ENCODE results near the gene COL16A1.

The COL16A1 gene

DNA sequence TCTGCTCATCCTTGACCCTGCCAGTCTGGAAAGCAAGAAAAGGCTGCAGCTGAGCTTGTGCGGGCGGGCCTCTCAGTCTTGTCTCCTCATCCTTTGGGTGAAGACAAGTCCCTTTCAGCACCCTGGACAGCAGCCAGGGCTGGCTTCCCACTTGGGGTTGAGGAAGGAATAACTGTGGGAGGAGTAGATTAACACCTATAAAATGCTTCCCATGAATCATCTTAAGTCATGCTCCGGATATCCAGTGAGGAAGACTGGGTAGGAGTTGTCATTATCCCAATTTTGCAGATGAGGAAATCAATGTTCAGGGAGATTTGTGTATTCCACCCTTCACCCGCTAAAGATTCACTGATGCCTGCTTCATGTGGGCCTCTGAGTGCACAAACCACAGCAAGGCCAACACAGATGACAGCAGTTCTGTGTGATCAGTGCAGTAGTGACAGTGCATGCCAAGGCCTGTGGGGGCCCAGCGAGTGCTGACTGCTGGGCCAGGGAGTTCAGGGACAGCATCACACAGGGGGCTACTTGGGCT, 20.1 kb upstream of the COL16A1 start:
- Histone ChIP-seq H3K36me3 (ENCODE audit: insufficient read depth, low read length) (no peaks in the 10 kb centered on the region), H3K79me2 (ENCODE audit: insufficient read depth, low read length) (no peaks in the 10 kb centered on the region), H3K9ac (ENCODE audit: low read depth, low read length, poor library complexity, severe bottlenecking) (no peak overlapping the region), H4K20me1 (ENCODE audit: insufficient read depth, low read length, poor library complexity, severe bottlenecking) (no peaks in the 10 kb centered on the region), H3K4me2 (ENCODE audit: low read depth, low read length, poor library complexity, severe bottlenecking) (no peak overlapping the region), H3K4me1 (ENCODE audit: insufficient read depth, low read length, poor library complexity, severe bottlenecking) (no peaks in the 10 kb centered on the region), H3K27me3 (ENCODE audit: insufficient read depth, low read length, poor library complexity, severe bottlenecking) (no peaks in the 10 kb centered on the region), H3K9me3 (ENCODE audit: insufficient read depth, low read depth, low read length) (no peaks in the 10 kb centered on the region), H3F3A (ENCODE audit: low read depth) (no peaks in the 10 kb centered on the region), H3K4me3 (ENCODE audit: low read length, poor library complexity, severe bottlenecking) (no peak overlapping the region), H2AFZ (ENCODE audit: low read length) (no peak overlapping the region), H3K9me2 (replicated peaks; ENCODE audit: low read depth, low read length) (no peaks in the 10 kb centered on the region)
- TF ChIP-seq EZH2phosphoT487 (IDR thresholded peaks at IDR 0.05; ENCODE audit: borderline replicate concordance) = no peak
- TF ChIP-seq, protein P1, sequence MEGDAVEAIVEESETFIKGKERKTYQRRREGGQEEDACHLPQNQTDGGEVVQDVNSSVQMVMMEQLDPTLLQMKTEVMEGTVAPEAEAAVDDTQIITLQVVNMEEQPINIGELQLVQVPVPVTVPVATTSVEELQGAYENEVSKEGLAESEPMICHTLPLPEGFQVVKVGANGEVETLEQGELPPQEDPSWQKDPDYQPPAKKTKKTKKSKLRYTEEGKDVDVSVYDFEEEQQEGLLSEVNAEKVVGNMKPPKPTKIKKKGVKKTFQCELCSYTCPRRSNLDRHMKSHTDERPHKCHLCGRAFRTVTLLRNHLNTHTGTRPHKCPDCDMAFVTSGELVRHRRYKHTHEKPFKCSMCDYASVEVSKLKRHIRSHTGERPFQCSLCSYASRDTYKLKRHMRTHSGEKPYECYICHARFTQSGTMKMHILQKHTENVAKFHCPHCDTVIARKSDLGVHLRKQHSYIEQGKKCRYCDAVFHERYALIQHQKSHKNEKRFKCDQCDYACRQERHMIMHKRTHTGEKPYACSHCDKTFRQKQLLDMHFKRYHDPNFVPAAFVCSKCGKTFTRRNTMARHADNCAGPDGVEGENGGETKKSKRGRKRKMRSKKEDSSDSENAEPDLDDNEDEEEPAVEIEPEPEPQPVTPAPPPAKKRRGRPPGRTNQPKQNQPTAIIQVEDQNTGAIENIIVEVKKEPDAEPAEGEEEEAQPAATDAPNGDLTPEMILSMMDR (conservative IDR thresholded peaks at IDR 0.05; ENCODE audit: low read length) = no peak

DNA sequence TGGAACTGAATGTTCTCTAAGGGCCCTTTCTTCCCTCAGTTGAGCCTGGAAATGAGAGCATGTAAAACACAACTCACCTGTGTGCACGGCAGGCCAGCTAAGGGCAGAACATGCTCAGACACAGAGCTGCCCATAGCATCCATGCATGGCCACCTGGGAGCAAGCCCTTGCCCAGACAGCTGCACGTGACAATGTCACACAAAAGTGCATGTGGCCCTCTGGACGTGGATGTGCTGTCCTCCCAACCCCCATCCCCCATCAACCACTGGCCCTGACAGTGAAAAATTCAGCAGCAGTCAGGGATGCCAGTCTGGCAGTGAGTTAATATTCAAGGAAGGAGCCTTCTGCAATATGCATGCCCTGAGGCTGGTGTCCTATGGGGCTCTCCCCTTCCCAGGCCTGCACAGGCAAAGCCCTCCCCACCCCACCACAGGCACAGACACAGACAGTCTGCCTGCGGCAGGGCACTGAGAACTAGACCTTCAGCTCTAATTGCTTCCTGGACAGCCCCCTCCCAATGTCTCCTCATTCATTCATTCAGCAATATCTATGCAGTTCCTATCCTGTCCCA, 14.6 kb upstream of the COL16A1 start:
- Histone ChIP-seq H3F3A (ENCODE audit: low read depth) (no peaks in the 10 kb centered on the region), H4K20me1 (ENCODE audit: insufficient read depth, low read length, poor library complexity, severe bottlenecking) (no peaks in the 10 kb centered on the region), H3K9me2 (replicated peaks; ENCODE audit: low read depth, low read length) (no peaks in the 10 kb centered on the region), H3K9me3 (ENCODE audit: insufficient read depth, low read depth, low read length) (no peaks in the 10 kb centered on the region), H2AFZ (ENCODE audit: low read length) (no peak overlapping the region), H3K27me3 (ENCODE audit: insufficient read depth, low read length, poor library complexity, severe bottlenecking) (no peaks in the 10 kb centered on the region), H3K4me3 (ENCODE audit: low read length, poor library complexity, severe bottlenecking) (no peak overlapping the region), H3K9ac (ENCODE audit: low read depth, low read length, poor library complexity, severe bottlenecking) (no peak overlapping the region), H3K4me2 (ENCODE audit: low read depth, low read length, poor library complexity, severe bottlenecking) (no peak overlapping the region), H3K79me2 (ENCODE audit: insufficient read depth, low read length) (no peaks in the 10 kb centered on the region), H3K36me3 (ENCODE audit: insufficient read depth, low read length) (no peaks in the 10 kb centered on the region), H3K4me1 (ENCODE audit: insufficient read depth, low read length, poor library complexity, severe bottlenecking) (no peaks in the 10 kb centered on the region)
- TF ChIP-seq, protein P1 (conservative IDR thresholded peaks at IDR 0.05; ENCODE audit: low read length) = no peak
- TF ChIP-seq EZH2phosphoT487 (IDR thresholded peaks at IDR 0.05; ENCODE audit: borderline replicate concordance) = no peak

DNA sequence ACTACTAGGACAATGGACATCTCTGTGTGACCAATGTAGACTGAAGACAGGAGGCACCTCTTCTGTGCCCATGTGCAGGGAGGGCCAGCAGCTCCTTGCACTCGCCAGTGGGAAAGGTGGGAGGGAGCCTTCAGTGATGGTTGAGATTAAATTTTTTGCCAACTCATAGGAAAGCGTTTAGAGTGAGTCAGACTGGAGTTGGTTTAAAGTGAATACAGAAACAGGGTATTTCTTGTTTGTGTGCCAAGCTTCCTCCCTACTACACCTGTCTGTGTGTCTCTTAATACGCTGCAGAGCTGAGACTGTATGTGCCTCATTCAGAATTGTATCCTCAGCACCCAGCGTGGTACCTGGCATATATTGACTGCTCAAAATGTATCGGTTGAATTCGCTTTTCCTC, 13.5 kb upstream of the COL16A1 start:
- no peaks in the 10 kb centered on the region for H3K9me2 ChIP-seq (replicated peaks; ENCODE audit: low read depth, low read length)
- H3K79me2 ChIP-seq (ENCODE audit: insufficient read depth, low read length) = no peaks in the 10 kb centered on the region
- no peak overlapping the region for H3K4me3 ChIP-seq (ENCODE audit: low read length, poor library complexity, severe bottlenecking)
- TF ChIP-seq, protein P1 (conservative IDR thresholded peaks at IDR 0.05; ENCODE audit: low read length) = no peak
- TF ChIP-seq EZH2phosphoT487 (IDR thresholded peaks at IDR 0.05; ENCODE audit: borderline replicate concordance) = no peak
- no peaks in the 10 kb centered on the region for H4K20me1 ChIP-seq (ENCODE audit: insufficient read depth, low read length, poor library complexity, severe bottlenecking)
- no peaks in the 10 kb centered on the region for H3K4me1 ChIP-seq (ENCODE audit: insufficient read depth, low read length, poor library complexity, severe bottlenecking)
- H3K27me3 ChIP-seq (ENCODE audit: insufficient read depth, low read length, poor library complexity, severe bottlenecking) = no peaks in the 10 kb centered on the region
- H3K4me2 ChIP-seq (ENCODE audit: low read depth, low read length, poor library complexity, severe bottlenecking) = no peak overlapping the region
- H3K36me3 ChIP-seq (ENCODE audit: insufficient read depth, low read length) = no peaks in the 10 kb centered on the region
- H2AFZ ChIP-seq (ENCODE audit: low read length) = no peak overlapping the region
- H3K9me3 ChIP-seq (ENCODE audit: insufficient read depth, low read depth, low read length) = no peaks in the 10 kb centered on the region
- no peaks in the 10 kb centered on the region for H3F3A ChIP-seq (ENCODE audit: low read depth)
- H3K9ac ChIP-seq (ENCODE audit: low read depth, low read length, poor library complexity, severe bottlenecking) = no peak overlapping the region

All from Loucy (cell line).